H9 (cell line): Measurements from ENCODE around the gene TTC21B. TPM values are rescaled to one million over a fixed set of nuclear protein-coding genes. Genes with fewer than 3 reads are reported as not detected.
"Not testable (repeated sequence)": the region's sequence is repeated elsewhere in the genome, so short reads cannot be mapped to it uniquely, and the experiment has no call there.

Experiments used
- DNase-seq: peaks from one replicate; pipeline ENCODE4 v3.0.0-alpha.2; 2017
- H2AFZ ChIP-seq: one replicate; pipeline ENCODE4 v1.6.1; 2013; ENCODE audit warnings: mild to moderate bottlenecking, low read length, control low read depth, moderate library complexity
- H2AK5ac ChIP-seq: 2 replicates; pipeline ENCODE4 v1.6.1; 2013; ENCODE audit warnings: low read length, control low read depth, mixed read lengths; ENCODE audit not compliant: insufficient read length
- H2BK120ac ChIP-seq: one replicate; pipeline ENCODE4 v1.6.1; 2013; ENCODE audit warnings: low read depth, mild to moderate bottlenecking, low read length, control low read depth, inconsistent platforms; ENCODE audit not compliant: poor library complexity, severe bottlenecking
- H2BK12ac ChIP-seq: 2 replicates; pipeline ENCODE4 v1.6.1; 2013; ENCODE audit warnings: low read length, control low read depth, mixed read lengths, low read depth; ENCODE audit not compliant: insufficient read length
- H2BK15ac ChIP-seq: 2 replicates; pipeline ENCODE4 v1.6.1; 2013; ENCODE audit warnings: low read depth, low read length, control low read depth
- H2BK20ac ChIP-seq: one replicate; pipeline ENCODE4 v1.6.1; 2013; ENCODE audit warnings: low read depth, mild to moderate bottlenecking, low read length, control low read depth, inconsistent platforms; ENCODE audit not compliant: poor library complexity, severe bottlenecking
- H2BK5ac ChIP-seq: 2 replicates; pipeline ENCODE4 v1.6.1; 2013; ENCODE audit warnings: low read length, control low read depth, mixed read lengths; ENCODE audit not compliant: insufficient read length
- H3K14ac ChIP-seq: 2 replicates; pipeline ENCODE4 v1.6.1; 2013; ENCODE audit warnings: low read length, control low read depth; ENCODE audit not compliant: insufficient read depth
- H3K18ac ChIP-seq: 2 replicates; pipeline ENCODE4 v1.6.1; 2013; ENCODE audit warnings: low read depth, mild to moderate bottlenecking, mixed read lengths, low read length, control low read depth; ENCODE audit not compliant: insufficient read length
- H3K23ac ChIP-seq: 2 replicates; pipeline ENCODE4 v1.6.1; 2013; ENCODE audit warnings: low read length, control low read depth, mixed read lengths, low read depth; ENCODE audit not compliant: insufficient read length
- H3K23me2 ChIP-seq: 2 replicates; pipeline ENCODE4 v1.6.1; 2013; ENCODE audit warnings: low read depth, mild to moderate bottlenecking, mixed read lengths, low read length, control low read depth; ENCODE audit not compliant: insufficient read length, poor library complexity, severe bottlenecking
- H3K27ac ChIP-seq: 2 replicates; pipeline ENCODE4 v1.5.1; 2013; ENCODE audit warnings: low read length, control low read depth, mixed read lengths, low read depth; ENCODE audit not compliant: insufficient read length
- H3K27me3 ChIP-seq: 2 replicates; pipeline ENCODE4 v1.6.1; 2013; ENCODE audit warnings: low read length, control low read depth, inconsistent platforms; ENCODE audit not compliant: insufficient read depth
- H3K4ac ChIP-seq: 2 replicates; pipeline ENCODE4 v1.6.1; 2013; ENCODE audit warnings: low read depth, mild to moderate bottlenecking, control low read depth, inconsistent platforms, low read length, moderate library complexity
- H3K4me1 ChIP-seq: 2 replicates; pipeline ENCODE4 v1.6.1; 2013; ENCODE audit warnings: low read length, control low read depth, inconsistent platforms; ENCODE audit not compliant: insufficient read depth
- H3K4me2 ChIP-seq: 2 replicates; pipeline ENCODE4 v1.6.1; 2013; ENCODE audit warnings: low read length, control low read depth, mixed read lengths; ENCODE audit not compliant: insufficient read length, insufficient read depth
- H3K56ac ChIP-seq: 2 replicates; pipeline ENCODE4 v1.6.1; 2013; ENCODE audit warnings: low read depth, mild to moderate bottlenecking, mixed read lengths, low read length, control low read depth; ENCODE audit not compliant: insufficient read length
- H3K79me1 ChIP-seq: 2 replicates; pipeline ENCODE4 v1.6.1; 2013; ENCODE audit warnings: low read depth, mild to moderate bottlenecking, moderate library complexity, low read length, control low read depth, inconsistent platforms; ENCODE audit not compliant: insufficient read depth, poor library complexity, severe bottlenecking
- H3K79me2 ChIP-seq: 2 replicates; pipeline ENCODE4 v1.6.1; 2013; ENCODE audit warnings: low read length, control low read depth, inconsistent platforms; ENCODE audit not compliant: insufficient read depth
- H3K9ac ChIP-seq: 2 replicates; pipeline ENCODE4 v1.6.1; 2013; ENCODE audit warnings: low read length, control low read depth, mixed read lengths; ENCODE audit not compliant: insufficient read length; ENCODE audit errors: extremely low read depth
- H3K9me3 ChIP-seq: one replicate; pipeline ENCODE4 v1.6.1; 2013; ENCODE audit warnings: low read depth, low read length, inconsistent platforms; ENCODE audit not compliant: control insufficient read depth
- H3T11ph ChIP-seq: one replicate; pipeline ENCODE4 v1.6.1; 2013; ENCODE audit warnings: mild to moderate bottlenecking, low read length, control low read depth, inconsistent platforms
- H4K20me1 ChIP-seq: one replicate; pipeline ENCODE4 v1.6.1; 2013; ENCODE audit not compliant: control insufficient read depth, insufficient read length, insufficient read depth
- H4K5ac ChIP-seq: 2 replicates; pipeline ENCODE4 v1.6.1; 2013; ENCODE audit warnings: low read depth, mild to moderate bottlenecking, mixed read lengths, low read length, control low read depth; ENCODE audit not compliant: insufficient read length
- H4K8ac ChIP-seq: replicated peaks from 2 replicates; pipeline ENCODE4 v1.6.1; 2013; ENCODE audit warnings: low read length, control low read depth, mixed read lengths, low read depth; ENCODE audit not compliant: insufficient read length
- H4K91ac ChIP-seq: 2 replicates; pipeline ENCODE4 v1.6.1; 2013; ENCODE audit warnings: low read depth, mild to moderate bottlenecking, moderate library complexity, mixed read lengths, low read length, control low read depth; ENCODE audit not compliant: insufficient read length
- H3K27ac Mint-ChIP-seq, 3 experiments: 2 replicates in 2 of 3; 3 replicates in 1 of 3; pipeline ENCODE4 v1.8.0; 2020 to 2021; ENCODE audit warnings: mixed read lengths in 3 of 3, mild to moderate bottlenecking in 1 of 3, moderate library complexity in 1 of 3
- H3K27me3 Mint-ChIP-seq: 2 replicates; pipeline ENCODE4 v1.8.0; 2021; ENCODE audit warnings: low read depth, mild to moderate bottlenecking, moderate library complexity, mixed read lengths
- H3K36me3 Mint-ChIP-seq, 3 experiments: 2 replicates in 2 of 3; 3 replicates in 1 of 3; pipeline ENCODE4 v1.8.0; 2020 to 2021; ENCODE audit warnings: low read depth in 3 of 3, mixed read lengths in 3 of 3; ENCODE audit not compliant: insufficient read depth in 1 of 3
- H3K4me1 Mint-ChIP-seq, 2 experiments: 2 replicates each; pipeline ENCODE4 v1.8.0; 2020; ENCODE audit warnings: mixed read lengths in 2 of 2
- H3K4me3 Mint-ChIP-seq, 2 experiments: 2 replicates in 1 of 2; 3 replicates in 1 of 2; pipeline ENCODE4 v1.8.0; 2020 to 2021; ENCODE audit warnings: mild to moderate bottlenecking in 2 of 2, mixed read lengths in 2 of 2, moderate library complexity in 1 of 2
- H3K9me3 Mint-ChIP-seq, 2 experiments: 2 replicates in 1 of 2; 3 replicates in 1 of 2; pipeline ENCODE4 v1.8.0; 2020; ENCODE audit warnings: mild to moderate bottlenecking in 2 of 2, mixed read lengths in 2 of 2, moderate library complexity in 1 of 2
- total RNA-seq: library from RNA; stranded (reverse); gene quantifications from 2 replicates; pipeline ENCODE4 v1.2.1, GENCODE V29; 2021
- TF ChIP-seq, protein P1 (sequence below): fragments of 200-600 bp; sonication (generic); conservative IDR thresholded peaks from 3 replicates; pipeline ENCODE4 v1.8.0; 2021; ENCODE audit warnings: antibody characterized with exemption, mild to moderate bottlenecking

The TTC21B gene
- total RNA-seq, 1 experiment from 2014 or later, result 16.6 TPM

DNA sequence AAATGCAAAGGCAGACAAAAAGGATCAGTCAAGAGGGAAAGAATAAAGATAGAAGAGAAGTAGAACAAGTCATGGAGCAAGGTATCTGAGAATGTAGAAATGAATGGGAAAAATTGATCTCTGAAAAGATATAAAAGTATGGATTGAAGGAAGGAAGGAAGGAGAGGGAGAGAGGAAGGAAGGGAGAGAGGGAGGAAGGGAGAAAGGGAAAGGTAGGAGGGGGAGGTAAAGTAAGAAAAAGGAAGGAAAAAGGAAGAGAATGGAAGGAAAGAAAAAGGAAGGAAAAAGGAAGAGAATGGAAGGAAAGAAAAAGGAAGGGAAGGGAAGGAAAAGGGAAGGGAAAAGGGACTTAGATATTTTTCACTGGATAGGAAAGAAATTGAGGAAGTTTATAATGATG, 31.5 kb upstream of the TTC21B start:
- Histone ChIP-seq H3K4ac (no peak overlapping the region), H3K18ac (no peak overlapping the region), H3K27ac (no peak overlapping the region), H4K5ac (no peak overlapping the region), H4K20me1 (no peaks in the 10 kb centered on the region), H3K9me3 (no peaks in the 10 kb centered on the region), H2BK12ac (no peak overlapping the region), H3K23ac (no peak overlapping the region), H3K27me3 (no peaks in the 10 kb centered on the region; the same call in 1 of the 2 replicates), H4K8ac (no peak overlapping the region), H4K91ac (no peak overlapping the region), H3K9ac (no peak overlapping the region), H3K56ac (no peak overlapping the region), H3K23me2 (no peaks in the 10 kb centered on the region), H2BK20ac (no peak overlapping the region), H2AFZ (no peak overlapping the region), H3K4me2 (no peak overlapping the region), H2BK5ac (no peak overlapping the region), H3K14ac (no peak overlapping the region), H2BK15ac (no peak overlapping the region), H2AK5ac (no peak overlapping the region), H2BK120ac (no peak overlapping the region), H3K79me2 (no peaks in the 10 kb centered on the region), H3K4me1 (no peaks in the 10 kb centered on the region), H3T11ph (no peak overlapping the region), H3K79me1 (no peaks in the 10 kb centered on the region)
- no peaks in the 10 kb centered on the region for H3K9me3 Mint-ChIP-seq
- no peaks in the 10 kb centered on the region; the same call in 1 of the 2 replicates for H3K27me3 Mint-ChIP-seq
- H3K27ac Mint-ChIP-seq, result no peak overlapping the region
- no peak for DNase-seq
- no peaks in the 10 kb centered on the region for H3K36me3 Mint-ChIP-seq
- TF ChIP-seq, protein P1, sequence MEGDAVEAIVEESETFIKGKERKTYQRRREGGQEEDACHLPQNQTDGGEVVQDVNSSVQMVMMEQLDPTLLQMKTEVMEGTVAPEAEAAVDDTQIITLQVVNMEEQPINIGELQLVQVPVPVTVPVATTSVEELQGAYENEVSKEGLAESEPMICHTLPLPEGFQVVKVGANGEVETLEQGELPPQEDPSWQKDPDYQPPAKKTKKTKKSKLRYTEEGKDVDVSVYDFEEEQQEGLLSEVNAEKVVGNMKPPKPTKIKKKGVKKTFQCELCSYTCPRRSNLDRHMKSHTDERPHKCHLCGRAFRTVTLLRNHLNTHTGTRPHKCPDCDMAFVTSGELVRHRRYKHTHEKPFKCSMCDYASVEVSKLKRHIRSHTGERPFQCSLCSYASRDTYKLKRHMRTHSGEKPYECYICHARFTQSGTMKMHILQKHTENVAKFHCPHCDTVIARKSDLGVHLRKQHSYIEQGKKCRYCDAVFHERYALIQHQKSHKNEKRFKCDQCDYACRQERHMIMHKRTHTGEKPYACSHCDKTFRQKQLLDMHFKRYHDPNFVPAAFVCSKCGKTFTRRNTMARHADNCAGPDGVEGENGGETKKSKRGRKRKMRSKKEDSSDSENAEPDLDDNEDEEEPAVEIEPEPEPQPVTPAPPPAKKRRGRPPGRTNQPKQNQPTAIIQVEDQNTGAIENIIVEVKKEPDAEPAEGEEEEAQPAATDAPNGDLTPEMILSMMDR, result no peak
- H3K4me3 Mint-ChIP-seq, result no peak overlapping the region
- H3K4me1 Mint-ChIP-seq, result 0 out of 4 replicates have a peak, but pooled peaks cover 0 to under 1% of the 10 kb centered on the region in 2 experiments

DNA sequence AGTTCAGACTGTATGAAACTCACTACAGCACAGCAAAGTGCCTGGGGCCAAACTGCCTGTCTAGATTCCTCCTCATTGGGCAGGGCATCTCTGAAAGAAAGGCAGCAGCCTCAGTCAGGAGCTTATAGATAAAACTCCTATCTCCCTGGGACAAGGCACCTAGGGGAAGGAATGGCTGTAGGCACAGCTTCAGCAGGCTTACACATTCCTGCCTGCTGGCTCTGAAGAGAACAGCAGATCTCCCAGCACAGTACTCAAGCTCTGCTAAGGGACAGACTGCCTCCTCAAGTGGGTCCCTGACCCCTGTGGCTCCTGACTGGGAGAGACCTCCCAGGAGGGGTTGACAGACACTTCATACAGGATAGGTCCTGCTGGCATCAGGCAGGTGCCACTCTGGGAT, 18.6 kb upstream of the TTC21B start:
- H2BK120ac ChIP-seq, H3K79me1 ChIP-seq, H2AK5ac ChIP-seq, H3K23me2 ChIP-seq, H2BK20ac ChIP-seq, H2BK15ac ChIP-seq, H3K18ac ChIP-seq, H2AFZ ChIP-seq, H3K14ac ChIP-seq, H3K56ac ChIP-seq, H3K79me2 ChIP-seq, H3K27ac ChIP-seq, H3K36me3 Mint-ChIP-seq, H3K4me1 Mint-ChIP-seq, H4K8ac ChIP-seq, H3K4ac ChIP-seq, H3K23ac ChIP-seq, H3K4me3 Mint-ChIP-seq, H2BK5ac ChIP-seq, DNase-seq, H3K4me1 ChIP-seq, H3K9me3 Mint-ChIP-seq, H4K91ac ChIP-seq, H3K27me3 Mint-ChIP-seq, H2BK12ac ChIP-seq, H3K9me3 ChIP-seq, H3T11ph ChIP-seq, H4K5ac ChIP-seq, H4K20me1 ChIP-seq, H3K9ac ChIP-seq, H3K27me3 ChIP-seq, H3K4me2 ChIP-seq: not testable (repeated sequence)
- peak overlapping the region in 1 of 3 experiments; percentile 25; a peak in 1 of 7 replicates for H3K27ac Mint-ChIP-seq
